Osteoblast (primary cell): ENCODE results near the gene PCGF5. TPM values are rescaled to one million over a fixed set of nuclear protein-coding genes. Genes with fewer than 3 reads are reported as not detected.

Experiments
- DNase-seq: peaks from one replicate; pipeline ENCODE4 v3.0.0; 2011; ENCODE audit warnings: low spot score, mixed read lengths; ENCODE audit not compliant: insufficient read length; ENCODE audit errors: missing footprints
- H2AFZ ChIP-seq: 2 replicates; pipeline ENCODE4 v1.6.0; 2011; ENCODE audit warnings: mild to moderate bottlenecking, low read length
- H3K27ac ChIP-seq: 2 replicates; pipeline ENCODE4 v1.5.1; 2011; ENCODE audit warnings: mild to moderate bottlenecking, low read depth, low read length, moderate library complexity
- H3K27me3 ChIP-seq: 2 replicates; pipeline ENCODE4 v1.6.0; 2012; ENCODE audit warnings: mild to moderate bottlenecking, control low read depth, inconsistent platforms, low read length, moderate library complexity; ENCODE audit not compliant: insufficient read depth
- H3K36me3 ChIP-seq: 2 replicates; pipeline ENCODE4 v1.5.1; 2011; ENCODE audit warnings: mild to moderate bottlenecking, low read length, control low read depth, moderate library complexity; ENCODE audit not compliant: insufficient read depth
- H3K4me1 ChIP-seq: 2 replicates; pipeline ENCODE4 v1.5.1; 2011; ENCODE audit warnings: mild to moderate bottlenecking, low read length, control low read depth, moderate library complexity; ENCODE audit not compliant: insufficient read depth
- H3K4me2 ChIP-seq: 2 replicates; pipeline ENCODE4 v1.6.0; 2011; ENCODE audit warnings: mild to moderate bottlenecking, low read length; ENCODE audit not compliant: insufficient read depth
- H3K4me3 ChIP-seq: fragments of 200-600 bp; sonication (generic); 3 replicates; pipeline ENCODE4 v1.5.1; 2012; ENCODE audit warnings: mild to moderate bottlenecking, low read length, inconsistent platforms; ENCODE audit not compliant: insufficient read depth
- H3K79me2 ChIP-seq: 2 replicates; pipeline ENCODE4 v1.6.0; 2012; ENCODE audit warnings: mild to moderate bottlenecking, low read length, control low read depth, inconsistent platforms; ENCODE audit not compliant: insufficient read depth
- H3K9me3 ChIP-seq: 2 replicates; pipeline ENCODE4 v1.5.1; 2011; ENCODE audit warnings: low read depth, low read length, control low read depth
- H4K20me1 ChIP-seq: 2 replicates; pipeline ENCODE4 v1.6.0; 2012; ENCODE audit warnings: mild to moderate bottlenecking, low read length, control low read depth; ENCODE audit not compliant: insufficient read depth
- CTCF ChIP-seq: IDR thresholded peaks from 2 replicates; pipeline ENCODE4 v1.5.1; 2011; ENCODE audit warnings: mild to moderate bottlenecking, low read depth, low read length, moderate library complexity; ENCODE audit errors: extremely low read depth
- total RNA-seq: library from RNA; depleted of rRNA; stranded (reverse); fragments of >200 nt; gene quantifications from 2 replicates; pipeline ENCODE4 v1.2.3, GENCODE V29; 2012

Gene PCGF5
- total RNA-seq, 1 donor = 99.2 TPM

- no peak overlapping the region for H3K4me3 ChIP-seq
- H3K36me3 ChIP-seq = no peaks in the 10 kb centered on the region
- H3K79me2 ChIP-seq = peaks cover 76% of the 10 kb centered on the region
- H3K4me2 ChIP-seq = no peak overlapping the region
- no peaks in the 10 kb centered on the region for H3K4me1 ChIP-seq
- H3K27ac ChIP-seq = no peak overlapping the region
- no peak overlapping the region for H2AFZ ChIP-seq
- H3K9me3 ChIP-seq = no peaks in the 10 kb centered on the region
- peaks cover 23% of the 10 kb centered on the region for H4K20me1 ChIP-seq
- H3K27me3 ChIP-seq = no peaks in the 10 kb centered on the region
- TF ChIP-seq CTCF = no peak
- DNase-seq = no peak
These were observed 10.0 kb upstream of the PCGF5 start for GRCh38 chr10:91210435-91210834.

- DNase-seq = no peak
- Histone ChIP-seq H3K27me3 (no peaks in the 10 kb centered on the region), H4K20me1 (peaks cover 29% of the 10 kb centered on the region), H3K27ac (no peak overlapping the region), H3K79me2 (peaks cover 81% of the 10 kb centered on the region), H3K4me1 (no peaks in the 10 kb centered on the region), H3K4me2 (no peak overlapping the region), H2AFZ (no peak overlapping the region), H3K9me3 (no peaks in the 10 kb centered on the region), H3K4me3 (no peak overlapping the region), H3K36me3 (no peaks in the 10 kb centered on the region)
- TF ChIP-seq CTCF = no peak
These were observed 8.8 kb upstream of the PCGF5 start for GRCh38 chr10:91211675-91212074.

- no peak overlapping the region for H2AFZ ChIP-seq
- H3K27me3 ChIP-seq = no peaks in the 10 kb centered on the region
- H3K79me2 ChIP-seq = peaks cover 64% of the 10 kb centered on the region
- H3K4me2 ChIP-seq = no peak overlapping the region
- peaks cover 5% of the 10 kb centered on the region for H3K4me1 ChIP-seq
- no peaks in the 10 kb centered on the region for H3K9me3 ChIP-seq
- peaks cover 29% of the 10 kb centered on the region for H4K20me1 ChIP-seq
- no peaks in the 10 kb centered on the region for H3K36me3 ChIP-seq
- no peak for TF ChIP-seq CTCF
- no peak for DNase-seq
- no peak overlapping the region for H3K4me3 ChIP-seq
- no peak overlapping the region for H3K27ac ChIP-seq
These were observed 5.6 kb upstream of the PCGF5 start for GRCh38 chr10:91214911-91215310.

- TF ChIP-seq CTCF = no peak
- no peak for DNase-seq
- no peaks in the 10 kb centered on the region for H3K36me3 ChIP-seq
- no peak overlapping the region for H3K27ac ChIP-seq
- peaks cover 29% of the 10 kb centered on the region for H4K20me1 ChIP-seq
- H3K4me1 ChIP-seq = peaks cover 8% of the 10 kb centered on the region
- no peak overlapping the region for H3K4me3 ChIP-seq
- H3K4me2 ChIP-seq = no peak overlapping the region
- H2AFZ ChIP-seq = no peak overlapping the region
- H3K79me2 ChIP-seq = peaks cover 59% of the 10 kb centered on the region
- H3K9me3 ChIP-seq = no peaks in the 10 kb centered on the region
- H3K27me3 ChIP-seq = no peaks in the 10 kb centered on the region
These were observed 5.1 kb upstream of the PCGF5 start for GRCh38 chr10:91215384-91215783.
